H1 (cell line): ENCODE measurements around the gene SPON2. TPM values are rescaled to one million over a fixed set of nuclear protein-coding genes. Genes with fewer than 3 reads are reported as not detected.
A peak's percentile ranks its signal among the peaks of the same experiment; 100 is the strongest.

ENCODE experiments used
- CTCF ChIA-PET: fragments of 300-600 bp; sonication (Branson Sonifier 250); formaldehyde crosslinking; loops from one replicate; lab custom pipeline; 2021; ENCODE audit not compliant: partially characterized antibody; lab: Charles Lee
- POLR2A ChIA-PET: fragments of 300-600 bp; sonication (Branson Sonifier 250); formaldehyde crosslinking; loops from one replicate; lab custom pipeline; 2021; ENCODE audit warnings: inconsistent platforms; ENCODE audit not compliant: partially characterized antibody; lab: Charles Lee
- DNase-seq, 2 experiments: peaks; one replicate each; pipeline versions ENCODE4 v3.0.0 to v3.0.0-alpha.2; 2010 to 2022; ENCODE audit warnings: low spot score in 2 of 2, low read depth in 1 of 2, mixed read lengths in 1 of 2
- FAIRE-seq: peaks from 2 replicates; lab custom pipeline; 2011; peaks lifted over from hg19 to GRCh38; lab: Jason Lieb, UNC
- H2AFZ ChIP-seq: 2 replicates; pipeline ENCODE4 v1.8.1; 2012; ENCODE audit warnings: low read length, inconsistent platforms
- H2AK5ac ChIP-seq: 2 replicates; pipeline ENCODE4 v1.6.1; 2013; ENCODE audit warnings: low read depth, low read length
- H2BK120ac ChIP-seq: replicated peaks from 2 replicates; pipeline ENCODE3; 2013; ENCODE audit warnings: low read depth, low read length, inconsistent platforms
- H2BK12ac ChIP-seq: 2 replicates; pipeline ENCODE4 v1.6.1; 2013; ENCODE audit warnings: low read depth, low read length
- H2BK15ac ChIP-seq: 2 replicates; pipeline ENCODE4 v1.6.1; 2013; ENCODE audit warnings: low read length
- H2BK20ac ChIP-seq: 2 replicates; pipeline ENCODE4 v1.6.1; 2013; ENCODE audit warnings: low read length
- H2BK5ac ChIP-seq: 2 replicates; pipeline ENCODE4 v1.6.1; 2013; ENCODE audit warnings: low read depth, low read length
- H3K14ac ChIP-seq: 2 replicates; pipeline ENCODE4 v1.6.1; 2013; ENCODE audit warnings: inconsistent platforms; ENCODE audit not compliant: insufficient read length
- H3K18ac ChIP-seq: 2 replicates; pipeline ENCODE4 v1.6.1; 2013; ENCODE audit warnings: low read length; ENCODE audit errors: extremely low read depth
- H3K23ac ChIP-seq: 2 replicates; pipeline ENCODE4 v1.6.1; 2013; ENCODE audit warnings: inconsistent platforms; ENCODE audit not compliant: insufficient read length
- H3K23me2 ChIP-seq: 2 replicates; pipeline ENCODE4 v1.6.1; 2013; ENCODE audit warnings: low read depth, low read length
- H3K27ac ChIP-seq: 2 replicates; pipeline ENCODE4 v1.6.1; 2011; ENCODE audit warnings: low read depth, low read length, inconsistent platforms
- H3K27me3 ChIP-seq, 4 experiments: replicated peaks in 1 of 4; 1 replicate in 1 of 4; 2 replicates in 3 of 4; pipeline versions ENCODE4 v1.6.1 to v1.8.1; 2011 to 2013; ENCODE audit warnings: low read length in 3 of 4, mild to moderate bottlenecking in 3 of 4, inconsistent platforms in 2 of 4, mixed read lengths in 2 of 4, moderate library complexity in 1 of 4; ENCODE audit not compliant: control insufficient read depth in 3 of 4, insufficient read depth in 3 of 4; ENCODE audit errors: extremely low read depth in 1 of 4
- H3K36me3 ChIP-seq, 4 experiments: 2 replicates each; pipeline versions ENCODE4 v1.6.1 to v1.8.1; 2011 to 2013; ENCODE audit warnings: mild to moderate bottlenecking in 4 of 4, low read length in 3 of 4, moderate library complexity in 2 of 4, control low read depth in 1 of 4, inconsistent platforms in 1 of 4; ENCODE audit not compliant: insufficient read depth in 4 of 4, control insufficient read depth in 2 of 4
- H3K4ac ChIP-seq: replicated peaks from 2 replicates; pipeline ENCODE3; 2013; ENCODE audit warnings: low read length, low read depth, mixed read lengths, inconsistent platforms; ENCODE audit not compliant: insufficient read length
- H3K4me1 ChIP-seq, 4 experiments: replicated peaks in 1 of 4; 1 replicate in 1 of 4; 2 replicates in 3 of 4; pipeline versions ENCODE4 v1.6.1 to v1.8.1; 2011 to 2013; ENCODE audit warnings: low read length in 3 of 4, inconsistent platforms in 2 of 4, mixed read lengths in 1 of 4; ENCODE audit not compliant: insufficient read depth in 4 of 4, control insufficient read depth in 3 of 4
- H3K4me2 ChIP-seq, 2 experiments: 2 replicates each; pipeline versions ENCODE4 v1.6.1 to v1.8.1; 2011 to 2013; ENCODE audit warnings: low read depth in 2 of 2, low read length in 2 of 2, control low read depth in 1 of 2, inconsistent platforms in 1 of 2, mild to moderate bottlenecking in 1 of 2; ENCODE audit not compliant: insufficient read depth in 1 of 2
- H3K4me3 ChIP-seq, 4 experiments: fragments of 200-600, 300-600 bp in 1 of 4; sonication (generic), shearing (Covaris generic), sonication (Bioruptor Twin) in 1 of 4; 2 replicates each; pipeline versions ENCODE4 v1.5.1 to v1.8.1; 2011 to 2016; ENCODE audit warnings: low read length in 4 of 4, low read depth in 3 of 4, control low read depth in 2 of 4, inconsistent platforms in 2 of 4, mild to moderate bottlenecking in 2 of 4, mixed read lengths in 1 of 4, moderate library complexity in 1 of 4; ENCODE audit not compliant: insufficient read depth in 2 of 4; ENCODE audit errors: extremely low read depth in 1 of 4
- H3K56ac ChIP-seq: replicated peaks from 2 replicates; pipeline ENCODE3; 2013; ENCODE audit warnings: low read depth, mild to moderate bottlenecking, mixed read lengths, low read length, inconsistent platforms; ENCODE audit not compliant: insufficient read length
- H3K79me1 ChIP-seq: 2 replicates; pipeline ENCODE4 v1.6.1; 2013; ENCODE audit warnings: low read depth, low read length, control low read depth
- H3K79me2 ChIP-seq, 2 experiments: 2 replicates each; pipeline versions ENCODE4 v1.6.1 to v1.8.1; 2012 to 2013; ENCODE audit warnings: low read length in 2 of 2, mild to moderate bottlenecking in 2 of 2, inconsistent platforms in 1 of 2; ENCODE audit not compliant: insufficient read depth in 2 of 2, control insufficient read depth in 1 of 2
- H3K9ac ChIP-seq, 4 experiments: replicated peaks in 1 of 4; 1 replicate in 1 of 4; 2 replicates in 3 of 4; pipeline versions ENCODE4 v1.6.1 to v1.8.1; 2011 to 2013; ENCODE audit warnings: low read depth in 3 of 4, low read length in 3 of 4, control low read depth in 2 of 4, mild to moderate bottlenecking in 2 of 4, moderate library complexity in 2 of 4, inconsistent platforms in 1 of 4; ENCODE audit errors: extremely low read depth in 1 of 4
- H3K9me3 ChIP-seq, 2 experiments: 2 replicates each; pipeline versions ENCODE4 v1.6.1 to v1.8.1; 2012 to 2013; ENCODE audit warnings: mild to moderate bottlenecking in 2 of 2, moderate library complexity in 2 of 2, control low read depth in 1 of 2, inconsistent platforms in 1 of 2, low read depth in 1 of 2, low read length in 1 of 2, mixed read lengths in 1 of 2; ENCODE audit not compliant: insufficient read depth in 2 of 2
- H4K20me1 ChIP-seq, 2 experiments: replicated peaks in 1 of 2; 2 replicates each; pipeline versions ENCODE3 to v1.8.1; 2011 to 2013; ENCODE audit warnings: inconsistent platforms in 2 of 2, low read length in 2 of 2, mild to moderate bottlenecking in 1 of 2; ENCODE audit not compliant: insufficient read depth in 2 of 2, control insufficient read depth in 1 of 2
- H4K5ac ChIP-seq: 2 replicates; pipeline ENCODE4 v1.6.1; 2013; ENCODE audit warnings: low read length, low read depth, mixed read lengths, inconsistent platforms; ENCODE audit not compliant: insufficient read length
- H4K8ac ChIP-seq: 2 replicates; pipeline ENCODE4 v1.8.0; 2013; ENCODE audit warnings: mild to moderate bottlenecking, moderate library complexity, low read length, inconsistent platforms; ENCODE audit not compliant: insufficient read depth; ENCODE audit errors: extremely low read depth
- H4K91ac ChIP-seq: replicated peaks from 2 replicates; pipeline ENCODE3; 2013; ENCODE audit warnings: low read length, mixed read lengths, inconsistent platforms; ENCODE audit not compliant: insufficient read length
- EGR1 ChIP-seq: IDR thresholded peaks from 2 replicates; pipeline ENCODE4 v1.6.1; 2011; ENCODE audit warnings: low read depth, low read length, borderline replicate concordance
- HDAC2 ChIP-seq, 2 experiments: fragments of 300-600 bp in 1 of 2; sonication (generic) in 1 of 2; IDR thresholded peaks; 2 replicates each; pipeline ENCODE4 v1.6.1; 2011 to 2012; ENCODE audit warnings: low read depth in 2 of 2, low read length in 2 of 2, mild to moderate bottlenecking in 2 of 2, moderate library complexity in 2 of 2, borderline replicate concordance in 1 of 2, inconsistent platforms in 1 of 2
- JUND ChIP-seq: IDR thresholded peaks from 2 replicates; pipeline ENCODE4 v1.6.1; 2011; ENCODE audit warnings: mild to moderate bottlenecking, improper control_type of control experiment, low read length
- RAD21 ChIP-seq, 2 experiments: IDR thresholded peaks in 1 of 2; conservative IDR thresholded peaks in 1 of 2; 2 replicates each; pipeline ENCODE4 v1.6.1; 2011; ENCODE audit warnings: low read depth in 2 of 2, low read length in 2 of 2, improper control_type of control experiment in 1 of 2, inconsistent platforms in 1 of 2, mild to moderate bottlenecking in 1 of 2, moderate library complexity in 1 of 2
- TEAD4 ChIP-seq: IDR thresholded peaks from 2 replicates; pipeline ENCODE4 v1.6.1; 2012; ENCODE audit warnings: low read depth, low read length, inconsistent platforms, mixed read lengths
- WGBS, 2 experiments: shearing (Covaris generic) in 1 of 2; methylation state at CpG; one replicate each; pipeline versions ENCODE4 v1.1.6 to v1.1.7; 2013 to 2015; ENCODE audit warnings: low lambda C conversion rate in 2 of 2, mixed read lengths in 2 of 2, inconsistent platforms in 1 of 2, low coverage in 1 of 2, missing lambda C conversion rate in 1 of 2; ENCODE audit not compliant: insufficient replicate concordance in 2 of 2, insufficient coverage in 1 of 2, insufficient read length in 1 of 2; ENCODE audit errors: extremely low coverage in 1 of 2, missing lambda C conversion rate in 1 of 2; 5-methylcytosine and 5-hydroxymethylcytosine counted together
- polyA plus RNA-seq, 7 experiments: library from polyadenylated mRNA; depleted of rRNA in 3 of 7; stranded (reverse) in 5 of 7; unstranded in 2 of 7; fragments of >200 nt in 5 of 7; fragments of 200-250 nt in 2 of 7; gene quantifications; 1 replicate in 5 of 7; 2 replicates in 1 of 7; 4 replicates in 1 of 7; pipeline versions ENCODE4 v1.2.1 to v1.2.3, GENCODE V29; 2011 to 2013; ENCODE audit warnings: missing spikeins in 2 of 7, mixed read lengths in 2 of 7
- total RNA-seq: library from RNA; stranded (reverse); fragmentation: NEBNext Ultra II Directional; extraction: Animal tissue kit (Norgen Biotek cat#: 25700); gene quantifications from 2 replicates; pipeline ENCODE4 v1.2.1, GENCODE V29; 2021
- TF ChIP-seq, protein P1 (sequence below), 3 experiments: IDR thresholded peaks; 1 replicate in 2 of 3; 2 replicates in 1 of 3; pipeline versions ENCODE4 v1.5.1 to v1.6.1; 2011; ENCODE audit warnings: low read length in 3 of 3, mild to moderate bottlenecking in 3 of 3, inconsistent platforms in 2 of 3, low read depth in 1 of 3, moderate library complexity in 1 of 3; ENCODE audit not compliant: insufficient read depth in 1 of 3; ENCODE audit errors: control extremely low read depth in 1 of 3

SPON2 gene
- total and polyA plus RNA-seq, 2 of the 8 experiments (the other 6 are each of a cell fraction or from before 2014, with no cell fraction given): 2.8 to 3.2 TPM

DNA sequence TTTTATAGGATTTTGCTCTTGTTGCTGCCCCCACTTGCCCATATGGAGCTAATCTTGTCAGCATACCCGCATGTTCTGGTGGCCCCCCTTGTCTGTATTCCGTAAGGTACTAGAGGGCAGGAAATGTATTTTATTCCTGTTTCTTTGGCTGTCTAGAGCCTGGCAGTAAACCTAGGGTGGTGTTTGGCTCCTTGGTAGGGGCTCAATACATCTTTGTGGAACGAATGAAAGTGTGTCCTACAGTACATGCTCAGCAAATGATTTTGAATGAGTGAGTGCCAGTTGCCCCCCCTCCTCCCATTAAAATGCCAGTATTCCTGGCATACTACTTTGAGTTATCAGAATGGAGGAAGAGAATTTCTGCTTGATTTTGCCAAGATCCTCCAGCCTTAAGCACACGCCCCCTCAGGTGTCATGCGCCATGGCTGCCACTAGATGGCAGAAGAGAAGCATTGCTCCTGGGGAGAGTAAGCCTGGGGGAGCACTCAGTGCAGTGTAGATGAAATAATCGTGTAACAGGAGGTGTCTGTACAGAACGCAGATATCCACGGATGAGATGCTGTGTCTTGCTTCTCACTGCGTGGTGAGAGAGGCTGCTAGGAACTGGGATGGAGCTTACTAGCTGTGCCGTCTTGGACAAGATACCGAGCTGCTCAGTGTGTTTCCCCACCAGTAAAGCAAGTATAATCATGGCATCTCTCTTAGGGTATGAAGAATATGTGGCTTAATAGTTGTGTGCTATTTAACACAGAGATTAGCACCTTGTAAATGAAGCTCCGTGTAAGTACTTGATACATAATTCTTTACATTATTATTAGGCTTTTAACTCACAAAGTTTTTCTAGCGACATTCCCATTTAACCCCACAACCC is 41.8 kb downstream of the SPON2 start:
- peak; percentile 88 to 92 for TF ChIP-seq RAD21 (IDR thresholded peaks at IDR 0.05 in 1 of 2, conservative IDR thresholded peaks at IDR 0.05 in 1 of 2; ENCODE audit: low read depth in 2 of 2, low read length in 2 of 2)
- TF ChIP-seq HDAC2 (IDR thresholded peaks at IDR 0.05; ENCODE audit: borderline replicate concordance in 1 of 2, low read depth in 2 of 2, low read length in 2 of 2): no peak
- TF ChIP-seq JUND: no peak
- TF ChIP-seq, protein P1, sequence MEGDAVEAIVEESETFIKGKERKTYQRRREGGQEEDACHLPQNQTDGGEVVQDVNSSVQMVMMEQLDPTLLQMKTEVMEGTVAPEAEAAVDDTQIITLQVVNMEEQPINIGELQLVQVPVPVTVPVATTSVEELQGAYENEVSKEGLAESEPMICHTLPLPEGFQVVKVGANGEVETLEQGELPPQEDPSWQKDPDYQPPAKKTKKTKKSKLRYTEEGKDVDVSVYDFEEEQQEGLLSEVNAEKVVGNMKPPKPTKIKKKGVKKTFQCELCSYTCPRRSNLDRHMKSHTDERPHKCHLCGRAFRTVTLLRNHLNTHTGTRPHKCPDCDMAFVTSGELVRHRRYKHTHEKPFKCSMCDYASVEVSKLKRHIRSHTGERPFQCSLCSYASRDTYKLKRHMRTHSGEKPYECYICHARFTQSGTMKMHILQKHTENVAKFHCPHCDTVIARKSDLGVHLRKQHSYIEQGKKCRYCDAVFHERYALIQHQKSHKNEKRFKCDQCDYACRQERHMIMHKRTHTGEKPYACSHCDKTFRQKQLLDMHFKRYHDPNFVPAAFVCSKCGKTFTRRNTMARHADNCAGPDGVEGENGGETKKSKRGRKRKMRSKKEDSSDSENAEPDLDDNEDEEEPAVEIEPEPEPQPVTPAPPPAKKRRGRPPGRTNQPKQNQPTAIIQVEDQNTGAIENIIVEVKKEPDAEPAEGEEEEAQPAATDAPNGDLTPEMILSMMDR (IDR thresholded peaks at IDR 0.05; ENCODE audit: control extremely low read depth in 1 of 3, insufficient read depth in 1 of 3, low read depth in 1 of 3, low read length in 3 of 3): peak; percentile 89 to 99 (median 97)
- peak; percentile 43; the same call in 1 of the 2 replicates for TF ChIP-seq EGR1
- TF ChIP-seq TEAD4: 0 out of 2 replicates have a peak, but pooled peaks have one; percentile 11
- DNase-seq: peak in 1 of 2 experiments; percentile 84
- Histone ChIP-seq H2AFZ (peak overlapping the region; percentile 78; the same call in 1 of the 2 replicates), H4K91ac (no peak overlapping the region), H3K4ac (no peak overlapping the region), H3K79me2 (no peaks in the 10 kb centered on the region), H2BK120ac (no peak overlapping the region), H3K4me2 (no peak overlapping the region), H3K9me3 (no peaks in the 10 kb centered on the region), H4K20me1 (no peaks in the 10 kb centered on the region), H3K27me3 (no peaks in the 10 kb centered on the region), H3K79me1 (no peaks in the 10 kb centered on the region; the same call in 1 of the 2 replicates), H4K5ac (no peak overlapping the region), H3K23ac (no peak overlapping the region), H3K18ac (no peak overlapping the region), H3K14ac (no peak overlapping the region), H3K4me3 (no peak overlapping the region), H4K8ac (no peak overlapping the region), H3K4me1 (no peaks in the 10 kb centered on the region; a peak in 1 of 7 replicates), H2BK20ac (no peak overlapping the region), H3K23me2 (no peaks in the 10 kb centered on the region), H3K56ac (no peak overlapping the region), H2BK12ac (no peak overlapping the region), H2BK15ac (no peak overlapping the region), H3K9ac (no peak overlapping the region), H2BK5ac (no peak overlapping the region), H2AK5ac (no peak overlapping the region), H3K36me3 (no peaks in the 10 kb centered on the region), H3K27ac (no peak overlapping the region)
- POLR2A ChIA-PET: no interaction called here
- 40% methylated on average over 13 of the region's 13 CpGs; no CpG with 5 or more reads in 1 of the 2 experiments for WGBS, 2 experiments
- CTCF ChIA-PET: interaction anchor here (0.6 to 3.2 kb wide), 38 partner anchors 9 to 317 kb away, joined by 3 to 25 read pairs (median 4); partner anchors contain the start of gene SPON2
- FAIRE-seq: peak; percentile 55
